HEK293T (cell line): ENCODE results near the gene CAMSAP2.

Experiments
- CTCF ChIA-PET: fragments of 350-600 bp; formaldehyde crosslinking; extraction: SDS; loops from one replicate; lab custom pipeline; 2021; ENCODE audit warnings: antibody characterized with exemption, inconsistent platforms; lab: Yijun Ruan, JAX
- POLR2A ChIA-PET: fragments of 350-600 bp; formaldehyde crosslinking; extraction: SDS; loops from one replicate; lab custom pipeline; 2020; ENCODE audit warnings: antibody characterized with exemption, inconsistent platforms; lab: Yijun Ruan, JAX
- DNase-seq: peaks from one replicate; pipeline ENCODE4 v3.0.0; 2012; ENCODE audit warnings: mixed read lengths; ENCODE audit errors: extremely low spot score
- ARNT ChIP-seq: fragments of 450-650 bp; IDR thresholded peaks from 2 replicates; pipeline ENCODE4 v1.6.1; 2017; ENCODE audit warnings: mild to moderate bottlenecking
- BHLHE40 ChIP-seq: fragments of 450-650 bp; IDR thresholded peaks from 2 replicates; pipeline ENCODE4 v1.6.1; 2016; ENCODE audit warnings: mild to moderate bottlenecking, moderate library complexity, borderline replicate concordance
- CTBP1 ChIP-seq: fragments of 450-650 bp; IDR thresholded peaks from 2 replicates; pipeline ENCODE4 v1.6.1; 2016; ENCODE audit warnings: borderline replicate concordance
- ELF4 ChIP-seq: fragments of 450-650 bp; IDR thresholded peaks from 2 replicates; pipeline ENCODE4 v1.6.1; 2017; ENCODE audit warnings: antibody characterized with exemption
- FOXA1 ChIP-seq: fragments of 450-650 bp; IDR thresholded peaks from 2 replicates; pipeline ENCODE4 v1.6.1; 2016; ENCODE audit warnings: mild to moderate bottlenecking
- FOXK2 ChIP-seq: fragments of 450-650 bp; IDR thresholded peaks from 2 replicates; pipeline ENCODE4 v1.6.1; 2016; ENCODE audit warnings: mild to moderate bottlenecking
- FOXM1 ChIP-seq: fragments of 450-650 bp; IDR thresholded peaks from 2 replicates; pipeline ENCODE4 v1.6.1; 2017; ENCODE audit warnings: mild to moderate bottlenecking, borderline replicate concordance
- HDGF ChIP-seq: fragments of 450-650 bp; IDR thresholded peaks from 2 replicates; pipeline ENCODE4 v1.6.1; 2017; ENCODE audit warnings: antibody characterized with exemption, borderline replicate concordance
- L3MBTL2 ChIP-seq: fragments of 450-650 bp; conservative IDR thresholded peaks from 2 replicates; pipeline ENCODE4 v1.6.1; 2016; ENCODE audit warnings: mild to moderate bottlenecking
- LEF1 ChIP-seq: fragments of 450-650 bp; IDR thresholded peaks from 2 replicates; pipeline ENCODE4 v1.6.1; 2017; ENCODE audit warnings: mild to moderate bottlenecking, borderline replicate concordance
- NFRKB ChIP-seq: fragments of 450-650 bp; IDR thresholded peaks from 2 replicates; pipeline ENCODE4 v1.6.1; 2016; ENCODE audit warnings: mild to moderate bottlenecking, moderate library complexity
- SP1 ChIP-seq: fragments of 450-650 bp; IDR thresholded peaks from 2 replicates; pipeline ENCODE4 v1.6.1; 2017
- SUZ12 ChIP-seq: fragments of 450-650 bp; IDR thresholded peaks from 2 replicates; pipeline ENCODE4 v1.6.1; 2016; ENCODE audit warnings: mild to moderate bottlenecking
- TARDBP ChIP-seq: fragments of 450-650 bp; IDR thresholded peaks from 2 replicates; pipeline ENCODE4 v1.6.1; 2016
- ZNF384 ChIP-seq: fragments of 450-650 bp; IDR thresholded peaks from 2 replicates; pipeline ENCODE4 v1.6.1; 2016
- TF ChIP-seq, protein P1 (sequence below): fragments of 450-650 bp; IDR thresholded peaks from 2 replicates; pipeline ENCODE4 v1.6.1; 2016

The CAMSAP2 gene

DNA sequence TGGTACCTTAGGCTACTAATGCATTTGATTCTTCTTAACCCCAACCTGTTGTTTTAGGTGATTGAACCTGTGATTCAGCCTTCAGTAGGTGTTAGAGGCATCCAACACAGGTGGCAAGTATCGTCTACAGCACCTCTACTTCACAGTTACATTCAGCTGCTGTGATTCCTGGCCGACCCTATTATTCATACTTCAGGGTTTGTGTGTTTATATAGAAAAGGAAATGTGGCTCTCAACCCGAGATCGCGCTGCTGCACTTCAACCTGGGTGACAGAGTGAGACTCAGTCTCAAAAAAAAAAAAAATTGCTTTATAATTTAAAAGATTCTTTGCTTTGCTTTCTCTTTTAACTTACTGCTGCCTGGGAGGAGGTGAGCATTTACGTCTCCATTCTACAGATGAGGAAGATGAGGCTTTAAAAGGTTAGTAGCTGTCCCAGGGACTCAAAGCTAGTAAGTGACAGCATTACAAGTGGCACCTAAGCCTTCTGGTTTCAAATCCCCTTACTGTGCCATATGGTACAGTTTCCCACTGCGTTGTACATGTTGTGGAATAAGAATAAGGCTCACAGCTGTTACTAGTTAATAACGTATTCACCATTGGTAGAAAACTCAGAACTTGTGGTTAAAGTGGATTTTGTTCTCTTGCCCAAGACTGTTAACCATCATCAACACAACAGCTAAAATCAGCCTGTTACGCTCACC, 124.2 kb downstream of the CAMSAP2 start:
- TF ChIP-seq CTBP1 (no peak), HDGF (no peak), TARDBP (no peak), ELF4 (no peak), FOXK2 (no peak), ARNT (no peak), FOXM1 (no peak), NFRKB (no peak), SUZ12 (no peak), FOXA1 (no peak), LEF1 (no peak), BHLHE40 (no peak), L3MBTL2 (no peak), SP1 (no peak), ZNF384 (no peak)
- TF ChIP-seq, protein P1, sequence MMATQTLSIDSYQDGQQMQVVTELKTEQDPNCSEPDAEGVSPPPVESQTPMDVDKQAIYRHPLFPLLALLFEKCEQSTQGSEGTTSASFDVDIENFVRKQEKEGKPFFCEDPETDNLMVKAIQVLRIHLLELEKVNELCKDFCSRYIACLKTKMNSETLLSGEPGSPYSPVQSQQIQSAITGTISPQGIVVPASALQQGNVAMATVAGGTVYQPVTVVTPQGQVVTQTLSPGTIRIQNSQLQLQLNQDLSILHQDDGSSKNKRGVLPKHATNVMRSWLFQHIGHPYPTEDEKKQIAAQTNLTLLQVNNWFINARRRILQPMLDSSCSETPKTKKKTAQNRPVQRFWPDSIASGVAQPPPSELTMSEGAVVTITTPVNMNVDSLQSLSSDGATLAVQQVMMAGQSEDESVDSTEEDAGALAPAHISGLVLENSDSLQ = no peak
- ChIA-PET CTCF (no interaction called here), POLR2A (no interaction called here)
- DNase-seq = no peak

DNA sequence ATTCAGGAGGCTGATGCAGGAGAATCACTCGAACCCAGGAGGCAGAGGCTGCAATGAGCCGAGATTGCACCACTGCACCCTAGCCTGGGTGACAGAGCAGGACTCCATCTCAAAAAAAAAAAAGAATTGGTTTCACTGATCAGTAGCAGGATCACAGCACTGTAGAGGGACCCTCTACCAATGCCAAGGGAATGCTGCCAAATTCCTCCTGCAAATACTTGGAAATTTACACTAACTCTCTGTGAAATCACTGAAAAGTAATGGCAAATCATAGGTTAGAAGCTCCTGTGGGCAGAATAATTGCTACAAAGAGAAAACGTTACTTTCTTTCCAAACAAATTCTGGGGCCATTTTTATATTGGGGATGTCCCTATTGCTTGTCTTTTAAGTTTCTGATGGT, 127.4 kb downstream of the CAMSAP2 start:
- ChIA-PET CTCF (no interaction called here), POLR2A (interaction anchor here (0.9 kb wide), 1 partner anchor 25 kb away, joined by 3 read pairs; no protein-coding TSS in a partner anchor)
- TF ChIP-seq, protein P1 = no peak
- TF ChIP-seq FOXA1 = no peak
- TF ChIP-seq TARDBP = no peak
- TF ChIP-seq LEF1 = no peak
- no peak for DNase-seq

DNA sequence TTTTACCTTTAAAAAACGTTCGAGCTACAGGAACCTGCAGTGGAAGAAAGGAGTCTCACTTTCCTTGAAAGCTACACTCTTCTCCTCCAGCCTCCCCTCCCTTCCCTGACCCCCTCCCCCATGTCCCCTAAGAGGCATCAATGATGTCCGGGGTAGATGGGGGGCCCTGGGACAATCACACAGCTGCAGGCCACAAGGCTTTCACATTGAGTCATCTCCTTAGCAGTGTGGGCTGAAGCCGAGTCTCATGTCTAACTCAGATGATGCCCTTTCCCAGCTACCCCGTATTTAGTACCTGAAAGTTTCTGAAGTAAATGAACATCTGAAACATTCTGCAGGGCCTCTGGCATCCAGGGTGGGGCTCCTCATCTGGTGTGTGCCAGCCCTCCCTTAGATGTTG, 127.8 kb downstream of the CAMSAP2 start:
- no peak for TF ChIP-seq ARNT
- no peak for TF ChIP-seq SP1
- TF ChIP-seq NFRKB = no peak
- no peak for TF ChIP-seq LEF1
- TF ChIP-seq FOXM1 = no peak
- TF ChIP-seq FOXA1 = no peak
- TF ChIP-seq FOXK2 = no peak
- no peak for TF ChIP-seq CTBP1
- TF ChIP-seq HDGF = no peak
- no peak for TF ChIP-seq BHLHE40
- no peak for TF ChIP-seq SUZ12
- no peak for TF ChIP-seq ZNF384
- TF ChIP-seq TARDBP = no peak
- TF ChIP-seq, protein P1 = no peak
- TF ChIP-seq ELF4 = no peak
- CTCF ChIA-PET = no interaction called here
- DNase-seq = no peak
- POLR2A ChIA-PET = no interaction called here

- POLR2A ChIA-PET = no interaction called here
- TF ChIP-seq ZNF384 = no peak
- TF ChIP-seq L3MBTL2 = no peak
- TF ChIP-seq, protein P1 = no peak
- no peak for TF ChIP-seq HDGF
- no peak for TF ChIP-seq FOXA1
- TF ChIP-seq SP1 = no peak
- TF ChIP-seq ELF4 = no peak
- no peak for TF ChIP-seq SUZ12
- no peak for TF ChIP-seq NFRKB
- TF ChIP-seq CTBP1 = no peak
- no peak for TF ChIP-seq FOXM1
- no peak for TF ChIP-seq FOXK2
- TF ChIP-seq ARNT = no peak
- DNase-seq = no peak
- CTCF ChIA-PET = interaction anchor here (0.6 kb wide), 1 partner anchor 341 kb away, joined by 4 read pairs; no protein-coding TSS in a partner anchor
Measured at GRCh38 chr1:200867018-200867811, 128.5 kb downstream of the CAMSAP2 start.

DNA sequence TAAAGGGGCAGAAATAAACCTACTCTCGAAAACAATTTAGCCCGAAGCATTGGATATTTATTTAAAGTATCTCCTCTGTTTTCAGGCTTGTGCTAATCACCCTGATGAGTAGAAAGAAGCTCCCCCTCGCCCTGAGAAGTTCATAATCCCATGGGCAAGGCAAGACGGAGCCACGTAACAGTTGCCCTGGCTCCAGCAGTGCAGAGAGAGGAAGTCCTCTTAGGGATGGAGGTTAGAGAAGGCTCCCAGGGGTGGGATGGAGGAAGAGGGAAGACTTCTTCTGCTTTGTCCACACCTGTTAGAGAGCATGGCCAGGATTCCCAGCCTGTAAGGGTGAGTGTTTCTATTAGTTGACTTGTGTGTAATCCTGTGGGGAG, 130.7 kb downstream of the CAMSAP2 start:
- TF ChIP-seq FOXM1 = no peak
- ChIA-PET CTCF (no interaction called here), POLR2A (no interaction called here)
- no peak for DNase-seq
